H1 (cell line): ENCODE measurements around the gene TP53I13. TPM values are rescaled to one million over a fixed set of nuclear protein-coding genes. Genes with fewer than 3 reads are reported as not detected.
"Not testable (repeated sequence)": the region's sequence is repeated elsewhere in the genome, so short reads cannot be mapped to it uniquely, and the experiment has no call there.

Source experiments
- CTCF ChIA-PET: fragments of 300-600 bp; sonication (Branson Sonifier 250); formaldehyde crosslinking; loops from one replicate; lab custom pipeline; 2021; ENCODE audit not compliant: partially characterized antibody; lab: Charles Lee
- POLR2A ChIA-PET: fragments of 300-600 bp; sonication (Branson Sonifier 250); formaldehyde crosslinking; loops from one replicate; lab custom pipeline; 2021; ENCODE audit warnings: inconsistent platforms; ENCODE audit not compliant: partially characterized antibody; lab: Charles Lee
- DNase-seq, 2 experiments: peaks; one replicate each; pipeline versions ENCODE4 v3.0.0 to v3.0.0-alpha.2; 2010 to 2022; ENCODE audit warnings: low spot score in 2 of 2, low read depth in 1 of 2, mixed read lengths in 1 of 2
- FAIRE-seq: peaks from 2 replicates; lab custom pipeline; 2011; peaks lifted over from hg19 to GRCh38; lab: Jason Lieb, UNC
- H2AFZ ChIP-seq: 2 replicates; pipeline ENCODE4 v1.8.1; 2012; ENCODE audit warnings: low read length, inconsistent platforms
- H2AK5ac ChIP-seq: 2 replicates; pipeline ENCODE4 v1.6.1; 2013; ENCODE audit warnings: low read depth, low read length
- H2BK120ac ChIP-seq: replicated peaks from 2 replicates; pipeline ENCODE3; 2013; ENCODE audit warnings: low read depth, low read length, inconsistent platforms
- H2BK12ac ChIP-seq: 2 replicates; pipeline ENCODE4 v1.6.1; 2013; ENCODE audit warnings: low read depth, low read length
- H2BK15ac ChIP-seq: 2 replicates; pipeline ENCODE4 v1.6.1; 2013; ENCODE audit warnings: low read length
- H2BK20ac ChIP-seq: 2 replicates; pipeline ENCODE4 v1.6.1; 2013; ENCODE audit warnings: low read length
- H2BK5ac ChIP-seq: 2 replicates; pipeline ENCODE4 v1.6.1; 2013; ENCODE audit warnings: low read depth, low read length
- H3K14ac ChIP-seq: 2 replicates; pipeline ENCODE4 v1.6.1; 2013; ENCODE audit warnings: inconsistent platforms; ENCODE audit not compliant: insufficient read length
- H3K18ac ChIP-seq: 2 replicates; pipeline ENCODE4 v1.6.1; 2013; ENCODE audit warnings: low read length; ENCODE audit errors: extremely low read depth
- H3K23ac ChIP-seq: 2 replicates; pipeline ENCODE4 v1.6.1; 2013; ENCODE audit warnings: inconsistent platforms; ENCODE audit not compliant: insufficient read length
- H3K23me2 ChIP-seq: 2 replicates; pipeline ENCODE4 v1.6.1; 2013; ENCODE audit warnings: low read depth, low read length
- H3K27ac ChIP-seq: 2 replicates; pipeline ENCODE4 v1.6.1; 2011; ENCODE audit warnings: low read depth, low read length, inconsistent platforms
- H3K27me3 ChIP-seq, 4 experiments: replicated peaks in 1 of 4; 1 replicate in 1 of 4; 2 replicates in 3 of 4; pipeline versions ENCODE4 v1.6.1 to v1.8.1; 2011 to 2013; ENCODE audit warnings: low read length in 3 of 4, mild to moderate bottlenecking in 3 of 4, inconsistent platforms in 2 of 4, mixed read lengths in 2 of 4, moderate library complexity in 1 of 4; ENCODE audit not compliant: control insufficient read depth in 3 of 4, insufficient read depth in 3 of 4; ENCODE audit errors: extremely low read depth in 1 of 4
- H3K36me3 ChIP-seq, 4 experiments: 2 replicates each; pipeline versions ENCODE4 v1.6.1 to v1.8.1; 2011 to 2013; ENCODE audit warnings: mild to moderate bottlenecking in 4 of 4, low read length in 3 of 4, moderate library complexity in 2 of 4, control low read depth in 1 of 4, inconsistent platforms in 1 of 4; ENCODE audit not compliant: insufficient read depth in 4 of 4, control insufficient read depth in 2 of 4
- H3K4ac ChIP-seq: replicated peaks from 2 replicates; pipeline ENCODE3; 2013; ENCODE audit warnings: low read length, low read depth, mixed read lengths, inconsistent platforms; ENCODE audit not compliant: insufficient read length
- H3K4me1 ChIP-seq, 4 experiments: replicated peaks in 1 of 4; 1 replicate in 1 of 4; 2 replicates in 3 of 4; pipeline versions ENCODE4 v1.6.1 to v1.8.1; 2011 to 2013; ENCODE audit warnings: low read length in 3 of 4, inconsistent platforms in 2 of 4, mixed read lengths in 1 of 4; ENCODE audit not compliant: insufficient read depth in 4 of 4, control insufficient read depth in 3 of 4
- H3K4me2 ChIP-seq, 2 experiments: 2 replicates each; pipeline versions ENCODE4 v1.6.1 to v1.8.1; 2011 to 2013; ENCODE audit warnings: low read depth in 2 of 2, low read length in 2 of 2, control low read depth in 1 of 2, inconsistent platforms in 1 of 2, mild to moderate bottlenecking in 1 of 2; ENCODE audit not compliant: insufficient read depth in 1 of 2
- H3K4me3 ChIP-seq, 4 experiments: fragments of 200-600, 300-600 bp in 1 of 4; sonication (generic), shearing (Covaris generic), sonication (Bioruptor Twin) in 1 of 4; 2 replicates each; pipeline versions ENCODE4 v1.5.1 to v1.8.1; 2011 to 2016; ENCODE audit warnings: low read length in 4 of 4, low read depth in 3 of 4, control low read depth in 2 of 4, inconsistent platforms in 2 of 4, mild to moderate bottlenecking in 2 of 4, mixed read lengths in 1 of 4, moderate library complexity in 1 of 4; ENCODE audit not compliant: insufficient read depth in 2 of 4; ENCODE audit errors: extremely low read depth in 1 of 4
- H3K56ac ChIP-seq: replicated peaks from 2 replicates; pipeline ENCODE3; 2013; ENCODE audit warnings: low read depth, mild to moderate bottlenecking, mixed read lengths, low read length, inconsistent platforms; ENCODE audit not compliant: insufficient read length
- H3K79me1 ChIP-seq: 2 replicates; pipeline ENCODE4 v1.6.1; 2013; ENCODE audit warnings: low read depth, low read length, control low read depth
- H3K79me2 ChIP-seq, 2 experiments: 2 replicates each; pipeline versions ENCODE4 v1.6.1 to v1.8.1; 2012 to 2013; ENCODE audit warnings: low read length in 2 of 2, mild to moderate bottlenecking in 2 of 2, inconsistent platforms in 1 of 2; ENCODE audit not compliant: insufficient read depth in 2 of 2, control insufficient read depth in 1 of 2
- H3K9ac ChIP-seq, 4 experiments: replicated peaks in 1 of 4; 1 replicate in 1 of 4; 2 replicates in 3 of 4; pipeline versions ENCODE4 v1.6.1 to v1.8.1; 2011 to 2013; ENCODE audit warnings: low read depth in 3 of 4, low read length in 3 of 4, control low read depth in 2 of 4, mild to moderate bottlenecking in 2 of 4, moderate library complexity in 2 of 4, inconsistent platforms in 1 of 4; ENCODE audit errors: extremely low read depth in 1 of 4
- H3K9me3 ChIP-seq, 2 experiments: 2 replicates each; pipeline versions ENCODE4 v1.6.1 to v1.8.1; 2012 to 2013; ENCODE audit warnings: mild to moderate bottlenecking in 2 of 2, moderate library complexity in 2 of 2, control low read depth in 1 of 2, inconsistent platforms in 1 of 2, low read depth in 1 of 2, low read length in 1 of 2, mixed read lengths in 1 of 2; ENCODE audit not compliant: insufficient read depth in 2 of 2
- H4K20me1 ChIP-seq, 2 experiments: replicated peaks in 1 of 2; 2 replicates each; pipeline versions ENCODE3 to v1.8.1; 2011 to 2013; ENCODE audit warnings: inconsistent platforms in 2 of 2, low read length in 2 of 2, mild to moderate bottlenecking in 1 of 2; ENCODE audit not compliant: insufficient read depth in 2 of 2, control insufficient read depth in 1 of 2
- H4K5ac ChIP-seq: 2 replicates; pipeline ENCODE4 v1.6.1; 2013; ENCODE audit warnings: low read length, low read depth, mixed read lengths, inconsistent platforms; ENCODE audit not compliant: insufficient read length
- H4K8ac ChIP-seq: 2 replicates; pipeline ENCODE4 v1.8.0; 2013; ENCODE audit warnings: mild to moderate bottlenecking, moderate library complexity, low read length, inconsistent platforms; ENCODE audit not compliant: insufficient read depth; ENCODE audit errors: extremely low read depth
- H4K91ac ChIP-seq: replicated peaks from 2 replicates; pipeline ENCODE3; 2013; ENCODE audit warnings: low read length, mixed read lengths, inconsistent platforms; ENCODE audit not compliant: insufficient read length
- WGBS, 2 experiments: shearing (Covaris generic) in 1 of 2; methylation state at CpG; one replicate each; pipeline versions ENCODE4 v1.1.6 to v1.1.7; 2013 to 2015; ENCODE audit warnings: low lambda C conversion rate in 2 of 2, mixed read lengths in 2 of 2, inconsistent platforms in 1 of 2, low coverage in 1 of 2, missing lambda C conversion rate in 1 of 2; ENCODE audit not compliant: insufficient replicate concordance in 2 of 2, insufficient coverage in 1 of 2, insufficient read length in 1 of 2; ENCODE audit errors: extremely low coverage in 1 of 2, missing lambda C conversion rate in 1 of 2; 5-methylcytosine and 5-hydroxymethylcytosine counted together
- polyA plus RNA-seq, 7 experiments: library from polyadenylated mRNA; depleted of rRNA in 3 of 7; stranded (reverse) in 5 of 7; unstranded in 2 of 7; fragments of >200 nt in 5 of 7; fragments of 200-250 nt in 2 of 7; gene quantifications; 1 replicate in 5 of 7; 2 replicates in 1 of 7; 4 replicates in 1 of 7; pipeline versions ENCODE4 v1.2.1 to v1.2.3, GENCODE V29; 2011 to 2013; ENCODE audit warnings: missing spikeins in 2 of 7, mixed read lengths in 2 of 7
- total RNA-seq: library from RNA; stranded (reverse); fragmentation: NEBNext Ultra II Directional; extraction: Animal tissue kit (Norgen Biotek cat#: 25700); gene quantifications from 2 replicates; pipeline ENCODE4 v1.2.1, GENCODE V29; 2021

Gene TP53I13
- total and polyA plus RNA-seq, 2 of the 8 experiments (the other 6 are each of a cell fraction or from before 2014, with no cell fraction given), result 22.4 to 35.7 TPM

DNA sequence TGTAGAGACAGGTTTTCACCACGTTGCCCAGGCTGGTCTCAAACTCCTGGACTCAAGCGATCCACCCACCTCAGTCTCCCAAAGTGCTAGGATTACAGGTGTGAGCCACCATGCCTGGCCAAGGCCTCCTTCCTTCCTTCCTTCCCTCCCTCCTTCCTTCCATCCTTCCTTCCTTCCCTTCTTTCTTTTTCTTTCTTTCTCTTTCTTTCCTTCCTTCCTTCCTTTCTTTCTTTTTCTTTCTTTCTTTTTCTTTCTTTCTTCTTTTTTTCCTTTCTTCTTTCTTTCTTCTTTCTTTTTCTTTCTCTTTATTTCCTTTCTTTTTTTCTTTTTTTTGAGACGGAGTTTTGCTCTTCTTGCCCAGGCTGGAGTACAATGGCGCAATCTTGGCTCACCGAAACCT lies 10.4 kb upstream of the TP53I13 start:
- H2BK5ac ChIP-seq, H2BK20ac ChIP-seq, H4K8ac ChIP-seq, H2BK120ac ChIP-seq, H3K27ac ChIP-seq, H3K79me1 ChIP-seq, DNase-seq, H3K79me2 ChIP-seq, H4K91ac ChIP-seq, H4K20me1 ChIP-seq, H3K9me3 ChIP-seq, H3K4me3 ChIP-seq, H3K27me3 ChIP-seq, H3K4me2 ChIP-seq, FAIRE-seq, H3K56ac ChIP-seq, H3K36me3 ChIP-seq, POLR2A ChIA-PET, H3K4ac ChIP-seq, H3K18ac ChIP-seq, H3K9ac ChIP-seq, H3K23me2 ChIP-seq, H2AK5ac ChIP-seq, H2BK12ac ChIP-seq, H3K14ac ChIP-seq, H2BK15ac ChIP-seq, H3K4me1 ChIP-seq, H3K23ac ChIP-seq, H4K5ac ChIP-seq, H2AFZ ChIP-seq: not testable (repeated sequence)
- CTCF ChIA-PET, result interaction anchor here (1.2 kb wide), 1 partner anchor 14 kb away, joined by 3 read pairs; no protein-coding TSS in a partner anchor
- WGBS, 2 experiments, result 93% methylated on average over 5 of the region's 5 CpGs; no CpG with 5 or more reads in 1 of the 2 experiments
